Measurements from ENCODE around the gene GPR78. TPM values are rescaled to one million over a fixed set of nuclear protein-coding genes. Genes with fewer than 3 reads are reported as not detected.

Gene GPR78
- total RNA-seq, 1 experiment from 2014 or later: not detected

DNA sequence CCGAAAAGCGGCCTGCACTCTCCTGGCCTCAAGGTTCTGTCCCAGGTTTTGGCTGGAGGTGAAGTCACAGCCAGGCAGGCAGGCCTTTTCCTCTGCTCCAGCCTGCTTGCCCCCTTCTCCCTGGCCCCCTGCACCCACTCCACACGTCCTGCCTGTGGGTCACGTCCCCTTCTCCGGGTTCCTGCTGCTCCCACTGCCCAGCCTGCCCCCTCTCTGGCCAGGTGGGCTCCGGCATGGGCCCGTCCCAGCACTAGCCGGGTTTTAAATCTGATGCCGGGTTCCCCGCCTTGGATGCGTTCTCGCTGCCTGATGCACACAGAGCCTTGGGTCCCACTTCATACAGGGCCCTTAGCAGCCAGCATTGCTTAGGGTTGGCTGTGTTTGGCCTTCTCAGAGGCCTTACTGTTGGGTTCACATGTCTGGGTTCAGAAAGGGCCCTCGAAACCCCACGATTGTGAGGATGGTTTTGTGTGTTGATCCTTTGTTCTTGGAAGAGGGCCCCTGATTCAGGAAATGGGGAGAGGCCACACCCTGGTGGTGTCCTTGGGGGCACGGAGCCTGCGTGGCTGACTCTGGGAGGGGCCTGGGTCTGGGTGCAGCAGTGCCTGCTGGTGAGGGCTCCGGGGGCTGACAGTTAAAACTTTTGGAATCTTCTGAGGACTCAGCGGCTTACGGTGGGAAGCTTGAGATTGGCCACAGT, 18.3 kb downstream of the GPR78 start:
- DNase-seq (ENCODE audit: low read depth): no peak

DNA sequence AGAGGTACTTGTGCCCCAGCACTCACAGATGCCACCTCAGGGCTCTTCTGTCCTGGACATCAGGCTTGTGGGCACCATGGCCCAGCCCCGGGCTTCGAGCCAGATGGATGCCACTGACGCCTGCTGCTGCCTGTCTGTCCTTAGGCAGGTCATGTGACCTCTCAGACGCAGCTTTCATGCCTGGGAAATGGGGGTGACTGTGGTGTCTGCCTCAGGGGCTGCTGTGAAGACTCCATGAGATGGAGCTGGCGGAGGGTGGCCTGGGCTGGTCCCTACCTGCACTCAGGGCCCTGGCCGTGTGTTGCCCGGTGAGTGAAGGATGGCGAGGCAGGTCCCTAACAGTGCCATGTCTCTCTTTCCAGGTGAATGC, 18.9 kb downstream of the GPR78 start:
- no peak for DNase-seq (ENCODE audit: low read depth)

DNA sequence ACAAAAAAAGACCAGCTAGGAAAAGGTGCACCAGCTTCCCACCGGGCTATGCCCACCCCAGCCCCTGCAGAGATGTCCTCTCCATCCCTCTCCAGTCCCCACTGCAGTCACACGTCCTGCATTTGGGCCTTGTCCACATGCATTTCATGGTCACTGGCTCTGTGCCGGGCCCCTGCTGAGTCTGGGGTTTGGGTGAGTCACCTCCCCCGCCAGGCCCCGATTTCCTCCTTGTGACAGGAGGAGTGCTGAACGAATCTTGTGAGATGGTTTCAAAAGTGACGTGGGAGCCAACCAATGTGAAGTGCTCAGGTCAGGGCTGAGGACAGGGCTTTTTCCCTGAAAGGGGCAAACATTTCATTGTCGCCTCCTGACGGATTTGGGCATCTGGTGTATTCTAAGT, 19.5 kb downstream of the GPR78 start:
- DNase-seq (ENCODE audit: low read depth): peak; percentile 86

DNA sequence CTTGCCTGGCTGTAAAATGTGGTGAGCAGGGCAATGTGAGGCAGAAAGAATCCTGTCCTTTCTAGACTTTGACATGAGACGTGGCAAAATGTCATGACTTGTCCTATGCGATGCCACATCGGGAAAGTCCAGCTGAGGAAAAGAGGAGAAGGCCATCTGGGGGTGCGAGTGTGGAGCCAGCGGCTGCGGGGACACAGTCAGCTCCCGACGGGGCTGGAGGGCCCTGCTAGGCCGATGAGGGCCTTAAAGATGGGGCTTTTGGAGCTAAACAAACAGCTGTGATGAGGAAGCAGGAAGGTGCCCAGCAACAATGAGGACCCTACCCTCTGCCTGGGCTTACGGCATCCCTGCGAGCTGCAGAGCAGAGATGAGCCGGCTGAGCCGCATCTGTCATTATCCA, 20.1 kb downstream of the GPR78 start:
- DNase-seq (ENCODE audit: low read depth): no peak

DNA sequence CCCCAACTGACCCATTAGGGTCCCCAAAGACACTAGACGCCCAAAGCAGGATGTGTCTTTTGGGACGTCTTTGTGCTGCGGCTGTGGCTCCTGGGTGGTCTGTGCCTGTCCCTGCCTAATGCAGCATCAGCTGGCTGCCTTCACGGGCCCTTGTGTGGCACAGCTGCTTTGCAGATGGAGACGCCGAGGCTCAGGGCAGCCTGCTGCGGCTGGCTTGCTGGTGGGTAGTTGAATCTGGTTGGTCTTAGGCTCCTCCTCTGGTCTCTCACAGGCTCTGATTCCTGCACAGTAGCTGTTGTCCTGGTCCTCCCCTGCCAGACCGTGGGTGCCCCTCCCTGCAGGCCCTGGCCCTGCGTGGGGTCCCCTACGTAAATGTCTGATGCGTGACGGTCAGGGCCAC, 20.5 kb downstream of the GPR78 start:
- DNase-seq (ENCODE audit: low read depth): no peak

- no peak for DNase-seq (ENCODE audit: low read depth)
Measured at GRCh38 chr4:8601086-8601485, 20.9 kb downstream of the GPR78 start.

GRCh38 chr4:8601556-8601955, 21.4 kb downstream of the GPR78 start:
- no peak for DNase-seq (ENCODE audit: low read depth)

GRCh38 chr4:8602686-8603430, 22.7 kb downstream of the GPR78 start:
- no peak for DNase-seq (ENCODE audit: low read depth)

DNA sequence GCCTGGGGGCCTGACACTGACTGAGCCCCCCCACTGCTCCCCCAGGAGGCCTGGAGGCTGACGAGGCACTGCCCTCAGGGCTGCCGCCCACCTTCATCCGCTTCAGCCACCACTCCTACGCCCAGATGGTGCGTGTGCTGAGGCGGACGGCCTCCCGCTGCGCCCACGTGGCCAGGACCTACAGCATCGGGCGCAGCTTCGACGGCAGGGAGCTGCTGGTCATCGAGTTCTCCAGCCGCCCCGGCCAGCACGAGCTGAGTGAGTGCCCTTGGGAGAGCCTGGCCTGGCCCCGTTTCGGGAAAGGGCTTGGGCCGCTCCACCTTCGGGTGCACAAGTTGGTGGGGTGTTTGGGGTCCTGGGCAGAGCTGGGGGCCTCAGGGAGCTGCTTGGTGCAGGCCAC, 23.7 kb downstream of the GPR78 start:
- no peak for DNase-seq (ENCODE audit: low read depth)

DNA sequence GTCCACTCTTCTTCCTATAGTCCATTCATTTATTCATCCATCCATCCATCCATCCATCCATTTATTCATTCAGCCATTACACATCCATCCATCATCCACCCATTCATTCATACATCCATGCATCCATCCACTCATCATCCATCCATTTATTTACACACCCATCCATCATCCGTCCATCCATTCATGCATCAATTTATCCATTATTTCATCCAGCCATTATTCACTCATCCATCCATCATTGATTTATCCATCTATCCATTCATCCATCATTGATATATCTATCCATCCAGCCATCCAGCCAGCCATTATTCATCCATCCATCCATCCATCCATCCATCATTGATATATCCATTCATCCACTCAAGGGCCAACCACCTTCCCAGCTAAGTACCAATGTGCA, 25.1 kb downstream of the GPR78 start:
- DNase-seq (ENCODE audit: low read depth): no peak

DNA sequence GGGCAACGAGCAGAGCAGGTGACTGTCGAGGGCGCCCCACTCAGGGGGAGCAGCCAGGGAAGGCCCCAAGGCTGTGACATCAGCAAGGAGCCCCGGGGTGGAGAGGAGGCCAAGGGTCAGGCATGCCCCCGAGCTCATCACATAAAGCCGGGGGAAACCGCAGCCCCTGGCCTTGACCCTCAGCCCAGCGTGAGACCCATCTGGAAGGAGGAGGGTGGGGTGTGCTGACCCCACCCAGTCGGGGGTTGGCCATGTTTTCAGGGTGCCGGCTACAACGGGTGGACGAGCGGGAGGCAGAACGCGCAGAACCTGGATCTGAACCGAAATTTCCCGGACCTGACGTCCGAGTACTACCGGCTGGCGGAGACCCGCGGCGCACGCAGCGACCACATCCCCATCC, 26.3 kb downstream of the GPR78 start:
- no peak for DNase-seq (ENCODE audit: low read depth)

GRCh38 chr4:8606966-8607365, 26.8 kb downstream of the GPR78 start:
- no peak for DNase-seq (ENCODE audit: low read depth)

GRCh38 chr4:8607603-8608481, 27.6 kb downstream of the GPR78 start:
- no peak for DNase-seq (ENCODE audit: low read depth)

DNA sequence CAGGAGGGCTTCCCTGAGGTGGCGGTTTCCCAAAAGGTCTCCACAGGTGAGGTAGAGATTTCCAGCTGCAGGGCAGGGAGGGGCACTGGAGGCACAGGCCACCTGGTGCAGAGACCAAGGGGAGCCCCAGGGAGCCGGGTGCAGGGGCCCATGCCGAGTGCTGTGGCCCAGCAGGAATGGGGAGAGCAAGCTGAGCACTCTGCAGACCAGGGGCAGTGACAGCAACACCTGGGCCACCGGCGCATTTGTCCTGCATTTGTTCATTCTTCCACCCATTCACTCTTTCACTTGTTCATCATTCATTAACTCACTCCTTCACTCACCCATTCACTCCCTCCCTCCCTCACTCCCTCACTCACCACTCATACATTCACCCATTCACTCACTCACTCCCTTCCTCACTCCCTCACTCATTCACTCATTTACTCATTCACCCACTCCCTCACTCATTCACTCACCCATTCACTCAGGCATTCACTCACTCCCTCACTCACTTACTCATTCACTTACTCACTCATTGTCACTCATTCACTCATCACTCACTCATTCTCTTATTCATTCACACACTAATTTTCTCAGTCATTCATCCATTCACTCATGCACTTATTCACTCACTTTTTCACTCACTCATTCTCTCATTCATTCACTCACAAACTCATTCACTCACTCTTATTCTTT, 28.7 kb downstream of the GPR78 start:
- DNase-seq (ENCODE audit: low read depth): no peak

- no peak for DNase-seq (ENCODE audit: low read depth)
Measured at GRCh38 chr4:8609406-8609805, 29.2 kb downstream of the GPR78 start.

DNA sequence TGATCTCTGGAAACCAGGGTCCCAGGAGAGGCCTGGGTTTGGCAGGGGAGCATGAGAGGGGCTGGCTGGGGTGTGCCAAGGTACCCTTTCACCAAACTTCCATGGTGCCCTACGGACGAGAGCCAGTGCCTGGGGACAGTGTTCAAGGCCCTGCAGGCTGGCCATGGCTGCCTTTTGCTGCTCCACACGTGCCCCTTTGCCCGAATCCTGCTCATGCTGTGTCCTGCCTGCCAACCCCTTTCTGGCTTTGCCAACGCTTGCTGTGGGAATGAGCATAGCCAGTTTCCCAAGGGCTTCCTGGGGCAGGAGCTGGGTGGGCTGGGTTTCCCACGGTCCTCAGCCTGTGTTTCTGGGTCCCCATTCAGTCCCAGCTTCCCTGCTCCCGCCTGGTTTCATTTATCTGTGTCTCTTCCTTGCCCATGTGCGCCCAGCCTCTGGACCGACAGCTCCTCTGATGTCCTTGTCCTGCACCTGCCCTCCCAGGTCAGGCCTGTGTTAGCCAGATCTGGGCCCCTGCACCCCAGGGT, 29.7 kb downstream of the GPR78 start:
- no peak for DNase-seq (ENCODE audit: low read depth)

- DNase-seq (ENCODE audit: low read depth): no peak
Measured at GRCh38 chr4:8610858-8611616, 30.8 kb downstream of the GPR78 start.

GRCh38 chr4:8612646-8613045, 32.5 kb downstream of the GPR78 start:
- DNase-seq (ENCODE audit: low read depth): no peak

GRCh38 chr4:8613421-8614364, 33.5 kb downstream of the GPR78 start:
- DNase-seq (ENCODE audit: low read depth): no peak
